NCI-H1105 (cell line): ENCODE data around the gene CYS1.

Source experiments
- DNase-seq: peaks from one replicate; lab custom pipeline; 2025; lab: John Stamatoyannopoulos, UW

Gene CYS1

GRCh38 chr2:10071595-10071994 lies 8.6 kb downstream of the CYS1 start:
- DNase-seq = no peak

GRCh38 chr2:10071176-10071575 lies 9.0 kb downstream of the CYS1 start:
- DNase-seq = no peak

- DNase-seq = no peak
Measured at GRCh38 chr2:10067881-10068280, 12.3 kb downstream of the CYS1 start.

GRCh38 chr2:10067330-10067729 lies 12.9 kb downstream of the CYS1 start:
- no peak for DNase-seq

GRCh38 chr2:10065773-10066055 lies 14.5 kb downstream of the CYS1 start:
- DNase-seq = no peak

- no peak for DNase-seq
Measured at GRCh38 chr2:10064932-10065772, 15.1 kb downstream of the CYS1 start.

GRCh38 chr2:10063566-10063965 lies 16.6 kb downstream of the CYS1 start:
- DNase-seq = no peak

- no peak for DNase-seq
Measured at GRCh38 chr2:10062931-10063365, 17.3 kb downstream of the CYS1 start.

- no peak for DNase-seq
Measured at GRCh38 chr2:10061221-10061925, 18.8 kb downstream of the CYS1 start.

GRCh38 chr2:10059552-10060335 lies 20.5 kb downstream of the CYS1 start:
- no peak for DNase-seq

- no peak for DNase-seq
Measured at GRCh38 chr2:10059016-10059351, 21.2 kb downstream of the CYS1 start.

- no peak for DNase-seq
Measured at GRCh38 chr2:10058251-10059015, 21.8 kb downstream of the CYS1 start.

- no peak for DNase-seq
Measured at GRCh38 chr2:10057231-10058107, 22.7 kb downstream of the CYS1 start.

GRCh38 chr2:10056439-10056838 lies 23.8 kb downstream of the CYS1 start:
- no peak for DNase-seq

GRCh38 chr2:10054976-10055375 lies 25.2 kb downstream of the CYS1 start:
- DNase-seq = no peak

- no peak for DNase-seq
Measured at GRCh38 chr2:10054424-10054823, 25.8 kb downstream of the CYS1 start.

GRCh38 chr2:10053351-10053750 lies 26.9 kb downstream of the CYS1 start:
- DNase-seq = no peak

- DNase-seq = no peak
Measured at GRCh38 chr2:10052216-10052615, 28.0 kb downstream of the CYS1 start.

- peak; percentile 35 for DNase-seq
Measured at GRCh38 chr2:10048501-10049171, 31.6 kb downstream of the CYS1 start.

GRCh38 chr2:10047616-10048500 lies 32.4 kb downstream of the CYS1 start:
- DNase-seq = no peak
